ENCODE data around the gene ALMS1.

ALMS1 gene

DNA sequence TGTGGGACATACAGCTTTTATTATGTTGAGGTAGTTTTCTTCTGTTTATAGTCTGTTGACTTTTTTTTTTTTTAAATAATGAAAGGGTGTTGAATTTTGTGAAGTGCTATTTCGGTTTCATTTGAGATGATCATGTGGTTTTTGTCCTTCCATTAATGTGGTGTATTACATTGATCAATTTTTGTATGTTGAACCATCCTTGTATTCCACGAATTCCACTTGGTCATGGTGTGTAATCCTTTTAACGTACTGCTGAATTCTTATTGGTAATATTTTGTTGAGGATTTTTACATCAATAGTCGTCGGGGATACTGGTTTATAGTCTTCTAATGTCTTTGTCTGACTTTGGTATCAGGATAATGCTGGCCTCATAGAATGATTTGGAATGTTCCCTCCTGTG is 18.8 kb downstream of the ALMS1 start:
- no peak overlapping the region for H3K27ac ChIP-seq
- no peaks in the 10 kb centered on the region for H3K4me1 ChIP-seq (ENCODE audit: control insufficient read depth in 1 of 2, insufficient read depth in 1 of 2, low read depth in 1 of 2, low read length in 1 of 2)
- H3K9me3 ChIP-seq, result peaks cover 2% of the 10 kb centered on the region
- TF ChIP-seq, protein P1, sequence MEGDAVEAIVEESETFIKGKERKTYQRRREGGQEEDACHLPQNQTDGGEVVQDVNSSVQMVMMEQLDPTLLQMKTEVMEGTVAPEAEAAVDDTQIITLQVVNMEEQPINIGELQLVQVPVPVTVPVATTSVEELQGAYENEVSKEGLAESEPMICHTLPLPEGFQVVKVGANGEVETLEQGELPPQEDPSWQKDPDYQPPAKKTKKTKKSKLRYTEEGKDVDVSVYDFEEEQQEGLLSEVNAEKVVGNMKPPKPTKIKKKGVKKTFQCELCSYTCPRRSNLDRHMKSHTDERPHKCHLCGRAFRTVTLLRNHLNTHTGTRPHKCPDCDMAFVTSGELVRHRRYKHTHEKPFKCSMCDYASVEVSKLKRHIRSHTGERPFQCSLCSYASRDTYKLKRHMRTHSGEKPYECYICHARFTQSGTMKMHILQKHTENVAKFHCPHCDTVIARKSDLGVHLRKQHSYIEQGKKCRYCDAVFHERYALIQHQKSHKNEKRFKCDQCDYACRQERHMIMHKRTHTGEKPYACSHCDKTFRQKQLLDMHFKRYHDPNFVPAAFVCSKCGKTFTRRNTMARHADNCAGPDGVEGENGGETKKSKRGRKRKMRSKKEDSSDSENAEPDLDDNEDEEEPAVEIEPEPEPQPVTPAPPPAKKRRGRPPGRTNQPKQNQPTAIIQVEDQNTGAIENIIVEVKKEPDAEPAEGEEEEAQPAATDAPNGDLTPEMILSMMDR (IDR thresholded peaks at IDR 0.05), result no peak
- no peak overlapping the region for H3K4me3 ChIP-seq (ENCODE audit: low read depth in 1 of 2, low read length in 1 of 2)
- no peaks in the 10 kb centered on the region for H3K36me3 ChIP-seq
- no peaks in the 10 kb centered on the region for H3K27me3 ChIP-seq

DNA sequence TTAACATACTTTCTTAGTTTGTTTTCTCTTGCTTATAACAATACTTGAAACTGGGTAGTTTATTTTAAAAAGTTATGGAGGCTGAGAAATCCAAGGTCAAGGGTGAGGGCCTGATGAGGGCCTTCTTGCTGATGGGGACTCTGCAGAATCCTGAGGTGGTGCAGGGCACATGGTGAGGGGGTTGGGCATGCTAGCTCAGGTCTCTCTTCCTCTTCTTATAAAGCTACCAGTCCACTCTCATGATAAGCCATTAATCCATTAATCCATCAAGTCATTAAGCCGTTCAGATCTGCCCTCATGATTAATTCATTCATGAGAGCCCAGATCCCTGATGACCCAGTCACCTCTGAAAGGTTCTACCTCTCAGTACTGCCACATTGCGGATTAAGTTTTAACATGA is 21.4 kb downstream of the ALMS1 start:
- TF ChIP-seq, protein P1 (IDR thresholded peaks at IDR 0.05), result no peak
- Histone ChIP-seq H3K27me3 (no peaks in the 10 kb centered on the region), H3K4me1 (ENCODE audit: control insufficient read depth in 1 of 2, insufficient read depth in 1 of 2, low read depth in 1 of 2, low read length in 1 of 2) (no peaks in the 10 kb centered on the region)

DNA sequence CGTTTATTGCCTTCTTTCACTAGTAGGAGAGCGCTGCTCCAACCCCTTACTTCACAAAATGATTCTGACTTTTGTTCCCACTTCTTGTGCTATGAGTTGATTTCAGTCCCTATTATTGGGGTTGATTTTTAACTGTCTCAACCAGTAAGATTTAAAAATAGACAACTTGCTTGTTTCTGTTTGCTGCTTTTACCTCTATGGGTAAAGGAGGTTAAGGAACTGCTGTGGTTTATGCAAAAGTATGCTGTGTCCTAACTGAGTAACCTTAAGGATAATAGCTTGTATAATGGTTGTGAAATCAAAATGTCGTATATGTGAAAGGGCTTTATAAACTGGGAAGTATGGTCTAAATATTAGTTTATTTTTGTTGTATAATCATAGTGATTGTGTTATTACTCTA is 22.6 kb downstream of the ALMS1 start:
- TF ChIP-seq, protein P1 (IDR thresholded peaks at IDR 0.05), result no peak
- H3K4me1 ChIP-seq (ENCODE audit: control insufficient read depth in 1 of 2, insufficient read depth in 1 of 2, low read depth in 1 of 2, low read length in 1 of 2), result no peaks in the 10 kb centered on the region
- H3K27ac ChIP-seq, result no peak overlapping the region
- H3K36me3 ChIP-seq, result no peaks in the 10 kb centered on the region
- no peak overlapping the region for H3K4me3 ChIP-seq (ENCODE audit: low read depth in 1 of 2, low read length in 1 of 2)
- H3K27me3 ChIP-seq, result no peaks in the 10 kb centered on the region
- no peaks in the 10 kb centered on the region for H3K9me3 ChIP-seq

More for the DNA sequence above, 21.4 kb downstream of the ALMS1 start:
- Histone ChIP-seq H3K27ac (no peak overlapping the region), H3K36me3 (no peaks in the 10 kb centered on the region), H3K9me3 (no peaks in the 10 kb centered on the region), H3K4me3 (ENCODE audit: low read depth in 1 of 2, low read length in 1 of 2) (no peak overlapping the region)

DNA sequence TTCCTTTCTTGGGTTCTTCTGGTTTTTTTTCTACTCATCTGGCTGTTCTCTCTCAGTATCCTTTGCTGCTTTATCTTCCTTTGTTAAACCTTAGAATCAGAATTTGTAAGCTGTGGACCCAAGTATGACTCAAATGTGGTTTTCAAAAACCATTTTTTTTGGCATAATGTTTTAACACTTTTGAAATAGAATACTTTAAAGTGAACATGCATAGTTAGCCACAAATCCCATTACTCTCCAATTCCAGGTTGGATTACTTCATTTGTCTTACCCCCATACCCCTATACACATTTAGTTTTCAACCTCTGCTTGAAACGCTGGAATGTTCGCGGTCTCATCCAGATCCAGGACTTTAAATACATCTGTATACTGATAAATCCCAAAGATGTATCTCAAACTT is 29.1 kb downstream of the ALMS1 start:
- Histone ChIP-seq H3K9me3 (no peaks in the 10 kb centered on the region), H3K27ac (no peak overlapping the region), H3K4me3 (ENCODE audit: low read depth in 1 of 2, low read length in 1 of 2) (no peak overlapping the region), H3K27me3 (no peaks in the 10 kb centered on the region), H3K4me1 (ENCODE audit: control insufficient read depth in 1 of 2, insufficient read depth in 1 of 2, low read depth in 1 of 2, low read length in 1 of 2) (no peaks in the 10 kb centered on the region), H3K36me3 (no peaks in the 10 kb centered on the region)
- TF ChIP-seq, protein P1 (IDR thresholded peaks at IDR 0.05), result no peak

DNA sequence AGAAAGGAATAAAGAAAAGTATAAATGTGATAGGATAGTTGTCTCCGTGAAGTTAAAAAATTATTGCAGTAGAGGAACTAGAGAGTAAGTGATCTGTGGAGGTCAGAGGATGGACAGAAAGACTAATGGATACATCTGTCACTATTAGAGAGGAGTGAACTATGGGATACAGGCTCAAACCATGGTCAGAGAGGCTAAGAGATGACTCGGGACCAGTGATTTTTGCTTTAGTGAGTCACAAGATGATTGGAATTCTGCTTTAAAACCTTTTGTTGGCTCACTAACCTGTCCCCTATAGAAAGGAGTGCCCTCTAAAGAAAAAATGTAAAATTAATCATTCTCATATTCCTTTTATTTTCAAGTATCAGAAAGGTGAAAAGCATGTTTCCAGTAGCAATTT is 30.3 kb downstream of the ALMS1 start:
- H3K27me3 ChIP-seq, result no peaks in the 10 kb centered on the region
- no peaks in the 10 kb centered on the region for H3K9me3 ChIP-seq
- no peaks in the 10 kb centered on the region for H3K36me3 ChIP-seq
- H3K4me3 ChIP-seq (ENCODE audit: low read depth in 1 of 2, low read length in 1 of 2), result no peak overlapping the region
- TF ChIP-seq, protein P1 (IDR thresholded peaks at IDR 0.05), result no peak
- H3K27ac ChIP-seq, result no peak overlapping the region
- no peaks in the 10 kb centered on the region for H3K4me1 ChIP-seq (ENCODE audit: control insufficient read depth in 1 of 2, insufficient read depth in 1 of 2, low read depth in 1 of 2, low read length in 1 of 2)

DNA sequence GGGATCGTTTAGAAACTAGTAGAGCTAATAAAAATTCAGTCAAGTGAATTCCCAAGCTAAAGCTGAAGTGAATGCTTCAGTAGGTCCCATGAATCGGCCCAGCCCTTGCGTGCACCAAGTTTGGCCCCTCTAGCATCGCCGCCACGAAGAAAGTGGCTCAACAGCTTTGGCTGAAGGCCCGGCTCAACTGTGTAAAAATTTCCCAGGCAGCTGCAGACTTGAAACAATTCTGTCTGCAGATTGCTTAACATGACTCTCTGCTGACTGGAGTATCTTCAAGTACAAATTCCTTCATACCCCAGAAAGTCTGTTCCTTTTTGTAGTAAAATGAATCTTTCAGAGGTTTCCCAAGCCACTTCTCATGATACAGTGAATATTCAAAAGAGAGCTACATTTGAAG is 32.7 kb downstream of the ALMS1 start:
- no peak overlapping the region for H3K4me3 ChIP-seq (ENCODE audit: low read depth in 1 of 2, low read length in 1 of 2)
- H3K4me1 ChIP-seq (ENCODE audit: control insufficient read depth in 1 of 2, insufficient read depth in 1 of 2, low read depth in 1 of 2, low read length in 1 of 2), result no peaks in the 10 kb centered on the region
- no peaks in the 10 kb centered on the region for H3K27me3 ChIP-seq
- no peaks in the 10 kb centered on the region for H3K36me3 ChIP-seq
- no peaks in the 10 kb centered on the region for H3K9me3 ChIP-seq
- TF ChIP-seq, protein P1 (IDR thresholded peaks at IDR 0.05), result no peak
- no peak overlapping the region for H3K27ac ChIP-seq
